Measurements from ENCODE around the gene CDK18. TPM values are rescaled to one million over a fixed set of nuclear protein-coding genes. Genes with fewer than 3 reads are reported as not detected.

CDK18 gene
- polyA plus RNA-seq, 1 donor from 2014 or later, result 0.95 TPM

DNA sequence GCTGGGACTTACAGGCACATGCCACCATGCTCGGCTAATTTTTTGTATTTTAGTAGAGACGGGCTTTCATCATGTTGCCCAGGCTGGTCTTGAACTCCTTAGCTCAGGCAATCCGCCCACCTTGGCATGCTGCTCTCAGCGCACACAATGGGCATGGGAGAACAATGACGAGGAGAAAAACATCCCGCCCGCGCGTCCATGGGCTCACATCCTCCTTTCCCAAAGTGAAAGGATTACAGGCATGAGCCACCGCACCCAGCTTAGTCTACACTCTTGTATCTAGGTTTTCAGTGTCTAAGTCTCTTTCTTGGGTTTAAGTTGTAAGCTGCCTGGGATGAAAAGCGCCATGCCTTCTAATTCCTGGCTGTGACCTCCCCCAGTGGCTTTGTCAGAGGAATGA is 37.9 kb downstream of the CDK18 start:
- H3K36me3 Mint-ChIP-seq, result peaks cover 2% of the 10 kb centered on the region
- no peak overlapping the region for H3K4me3 Mint-ChIP-seq
- peaks cover 39% of the 10 kb centered on the region for H3K27me3 Mint-ChIP-seq
- H3K27ac Mint-ChIP-seq, result no peak overlapping the region
- peaks cover 0 to 3% (median 0%) of the 10 kb centered on the region in 3 donors for H3K4me1 Mint-ChIP-seq
- no peaks in the 10 kb centered on the region for H3K9me3 Mint-ChIP-seq

DNA sequence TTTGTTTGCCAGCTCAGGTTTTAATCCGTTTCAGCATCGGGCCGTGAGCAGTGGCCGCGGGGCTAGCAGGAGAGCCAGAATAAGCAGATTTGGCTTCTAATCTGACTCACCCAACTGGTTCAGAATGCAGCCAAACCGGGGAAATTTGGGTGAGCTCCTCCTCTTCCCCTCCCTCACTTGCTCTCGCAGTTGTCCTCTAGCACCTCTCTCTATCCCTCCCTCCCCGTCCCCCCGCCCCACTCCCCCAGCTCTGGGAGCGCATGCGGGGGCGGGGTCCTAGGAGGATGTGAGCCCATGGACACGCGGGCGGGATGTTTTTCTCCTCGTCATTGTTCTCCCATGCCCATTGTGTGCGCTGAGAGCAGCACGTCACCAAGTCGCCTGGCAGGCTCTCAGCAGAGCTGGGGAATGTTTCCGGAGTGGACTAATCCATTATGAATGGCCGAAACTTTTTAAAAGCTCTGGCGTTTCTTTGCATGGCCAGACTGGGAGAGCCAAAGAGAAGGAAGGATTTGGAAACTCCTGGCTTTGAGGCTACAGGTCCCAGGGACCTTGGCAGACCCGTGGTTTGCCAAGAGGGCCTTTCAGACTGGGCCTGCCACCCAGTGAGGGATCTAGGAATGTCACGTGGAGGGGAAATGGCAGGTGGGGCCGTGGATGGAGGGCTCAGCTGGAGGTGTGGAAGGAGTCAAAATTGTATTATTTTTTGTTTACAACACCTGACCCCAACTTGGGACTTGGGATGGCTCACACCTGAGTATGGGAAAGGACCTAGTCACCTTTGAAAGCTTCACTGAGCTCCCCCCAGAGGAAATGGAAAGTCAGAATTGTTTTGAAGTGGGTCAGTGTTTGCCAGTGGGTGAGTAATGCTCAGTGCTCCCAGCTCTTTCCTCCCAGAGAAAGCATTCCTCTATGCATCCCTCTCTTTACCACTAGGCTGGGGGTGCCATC is 39.2 kb downstream of the CDK18 start:
- Mint-ChIP-seq H3K4me1 (peaks cover 0 to 3% (median 0%) of the 10 kb centered on the region in 3 donors), H3K27ac (no peak overlapping the region), H3K36me3 (peaks cover 2% of the 10 kb centered on the region), H3K4me3 (no peak overlapping the region), H3K27me3 (peaks cover 42% of the 10 kb centered on the region), H3K9me3 (no peaks in the 10 kb centered on the region)

DNA sequence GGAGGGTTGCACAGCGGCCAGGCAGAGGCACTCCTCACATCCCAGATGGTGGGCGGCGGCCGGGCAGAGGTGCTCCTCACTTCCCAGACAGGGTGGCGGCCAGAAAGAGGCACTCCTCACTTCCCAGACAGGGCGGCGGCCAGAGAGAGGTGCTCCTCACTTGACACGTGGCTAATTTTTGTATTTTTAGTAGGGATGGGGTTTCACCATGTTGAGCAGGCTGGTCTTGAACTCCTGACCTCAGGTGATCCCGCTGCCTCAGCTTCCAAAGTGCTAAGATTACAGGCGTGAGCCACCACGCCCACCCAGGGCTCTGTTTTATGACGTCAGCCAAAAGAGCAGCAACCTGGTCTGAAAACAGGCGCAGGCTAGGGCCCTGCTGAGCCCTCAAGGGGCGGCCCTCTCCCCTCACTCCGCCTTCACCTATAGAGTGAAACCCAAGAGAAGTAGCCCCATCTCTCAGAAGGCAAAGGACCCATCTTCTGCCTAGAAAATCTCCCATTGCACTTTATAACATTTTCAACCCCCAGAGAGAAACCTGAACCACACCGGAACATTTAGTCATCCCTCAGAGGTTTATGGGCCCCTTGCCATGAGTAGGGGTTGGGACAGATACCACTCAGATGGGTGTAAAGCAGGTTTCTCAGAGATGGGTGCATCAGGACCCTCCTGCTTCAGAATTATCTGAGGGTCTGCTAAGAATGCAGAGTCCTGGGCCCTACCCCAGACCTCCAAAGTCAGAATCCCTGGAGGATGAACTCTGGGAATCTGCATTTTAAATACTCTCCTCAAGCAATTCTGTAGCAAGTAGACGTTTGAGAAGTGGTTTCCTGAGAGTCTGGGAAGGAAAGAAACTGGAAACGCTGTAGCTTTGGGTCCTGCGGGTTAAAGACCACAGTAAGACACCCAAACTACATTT is 40.8 kb downstream of the CDK18 start:
- Mint-ChIP-seq H3K4me3 (no peak overlapping the region), H3K4me1 (peaks cover 0 to 5% (median 0%) of the 10 kb centered on the region in 3 donors), H3K27me3 (peaks cover 48% of the 10 kb centered on the region), H3K36me3 (peaks cover 2% of the 10 kb centered on the region), H3K27ac (no peak overlapping the region), H3K9me3 (no peaks in the 10 kb centered on the region)

DNA sequence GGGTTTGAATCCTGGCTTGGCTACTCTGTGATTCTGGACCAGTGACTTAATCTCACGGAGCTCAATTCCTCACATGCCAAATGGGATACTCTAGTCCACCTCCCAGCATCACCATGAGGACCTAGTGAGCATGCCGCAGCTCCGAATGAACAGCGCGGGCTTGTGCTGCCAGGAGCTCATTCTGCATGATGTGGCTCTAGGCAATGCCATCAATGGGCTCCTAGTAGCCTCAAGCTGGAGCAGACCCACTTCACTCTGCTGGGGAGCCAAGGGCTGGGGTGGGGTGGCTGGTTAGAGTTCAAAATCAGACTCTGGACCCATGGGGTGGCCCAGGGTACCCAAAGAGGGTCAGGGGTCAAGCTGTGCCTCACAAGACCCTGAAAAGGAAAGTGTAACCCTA is 41.5 kb downstream of the CDK18 start:
- Mint-ChIP-seq H3K27ac (no peak overlapping the region), H3K4me3 (no peak overlapping the region), H3K27me3 (peaks cover 48% of the 10 kb centered on the region), H3K36me3 (peaks cover 2% of the 10 kb centered on the region), H3K4me1 (peaks cover 0 to 5% (median 0%) of the 10 kb centered on the region in 3 donors), H3K9me3 (no peaks in the 10 kb centered on the region)

DNA sequence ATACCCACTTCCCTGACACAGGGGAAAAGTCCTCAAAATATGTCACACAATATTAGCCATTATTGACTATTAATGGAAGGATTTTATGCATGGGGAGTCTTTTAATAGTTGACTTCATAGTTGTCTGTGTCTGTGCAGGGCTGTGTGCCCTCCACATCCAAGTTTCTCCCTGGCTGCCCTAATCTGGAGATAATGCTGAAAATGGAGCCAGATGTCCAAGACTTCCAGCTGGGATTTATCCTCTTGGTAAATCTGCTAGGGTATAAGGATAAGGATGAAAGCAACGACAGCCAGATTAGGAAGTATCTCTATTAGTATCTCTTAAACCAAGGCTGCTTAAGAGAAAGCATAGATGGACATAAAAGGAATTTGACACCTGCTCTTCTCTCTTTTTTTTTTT is 42.1 kb downstream of the CDK18 start:
- no peak overlapping the region for H3K4me3 Mint-ChIP-seq
- peaks cover 1% of the 10 kb centered on the region for H3K36me3 Mint-ChIP-seq
- H3K9me3 Mint-ChIP-seq, result no peaks in the 10 kb centered on the region
- H3K27ac Mint-ChIP-seq, result no peak overlapping the region
- peaks cover 0 to 5% (median 0%) of the 10 kb centered on the region in 3 donors for H3K4me1 Mint-ChIP-seq
- peaks cover 45% of the 10 kb centered on the region for H3K27me3 Mint-ChIP-seq

DNA sequence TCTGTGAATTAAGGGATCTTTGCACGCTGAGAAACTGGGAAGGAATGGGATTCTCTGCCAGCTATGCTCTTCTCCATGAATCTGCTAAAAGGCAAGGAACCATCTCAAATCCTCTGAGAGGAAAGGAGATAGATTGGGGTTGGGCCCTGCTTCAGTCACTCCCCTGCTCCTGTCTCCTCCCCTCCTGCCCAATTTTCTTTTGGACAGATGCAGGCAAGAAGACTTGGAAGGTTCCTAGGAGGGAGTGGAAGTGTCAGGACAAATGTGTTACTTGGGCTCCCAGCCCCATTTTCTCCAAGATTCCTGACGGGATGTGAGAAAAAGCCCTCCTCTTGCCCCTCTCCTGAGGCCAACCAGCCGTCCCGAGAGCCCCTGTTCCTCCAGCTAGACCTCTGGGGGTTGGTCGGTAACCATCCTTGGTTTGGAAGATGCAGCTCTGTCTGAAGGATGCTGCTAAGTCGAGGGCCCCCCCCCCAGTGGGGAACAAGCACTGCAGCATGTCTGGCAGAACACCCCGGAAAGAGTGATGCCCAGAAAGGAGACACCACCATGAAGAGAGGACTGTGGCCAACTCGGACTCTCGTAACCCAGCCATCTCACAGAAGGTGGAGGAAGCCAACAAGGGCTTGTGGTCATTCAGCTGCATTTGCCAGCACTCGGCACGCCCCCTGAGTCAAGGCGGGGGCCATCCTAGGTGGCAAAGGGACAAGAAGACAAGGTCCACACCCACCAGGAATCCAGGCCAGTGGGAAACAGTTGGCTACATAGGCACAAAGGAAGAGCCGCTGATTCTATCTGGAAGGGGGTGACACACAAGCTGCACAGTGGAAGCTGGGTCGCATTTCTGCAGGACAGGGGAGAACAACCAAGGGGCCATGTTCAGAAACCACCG is 43.7 kb downstream of the CDK18 start:
- Mint-ChIP-seq H3K4me1 (peaks cover 0 to 2% (median 0%) of the 10 kb centered on the region in 3 donors), H3K36me3 (no peaks in the 10 kb centered on the region), H3K27me3 (peaks cover 32% of the 10 kb centered on the region), H3K9me3 (no peaks in the 10 kb centered on the region), H3K4me3 (no peak overlapping the region), H3K27ac (peak overlapping the region in 1 of 3 donors; percentile 46)

DNA sequence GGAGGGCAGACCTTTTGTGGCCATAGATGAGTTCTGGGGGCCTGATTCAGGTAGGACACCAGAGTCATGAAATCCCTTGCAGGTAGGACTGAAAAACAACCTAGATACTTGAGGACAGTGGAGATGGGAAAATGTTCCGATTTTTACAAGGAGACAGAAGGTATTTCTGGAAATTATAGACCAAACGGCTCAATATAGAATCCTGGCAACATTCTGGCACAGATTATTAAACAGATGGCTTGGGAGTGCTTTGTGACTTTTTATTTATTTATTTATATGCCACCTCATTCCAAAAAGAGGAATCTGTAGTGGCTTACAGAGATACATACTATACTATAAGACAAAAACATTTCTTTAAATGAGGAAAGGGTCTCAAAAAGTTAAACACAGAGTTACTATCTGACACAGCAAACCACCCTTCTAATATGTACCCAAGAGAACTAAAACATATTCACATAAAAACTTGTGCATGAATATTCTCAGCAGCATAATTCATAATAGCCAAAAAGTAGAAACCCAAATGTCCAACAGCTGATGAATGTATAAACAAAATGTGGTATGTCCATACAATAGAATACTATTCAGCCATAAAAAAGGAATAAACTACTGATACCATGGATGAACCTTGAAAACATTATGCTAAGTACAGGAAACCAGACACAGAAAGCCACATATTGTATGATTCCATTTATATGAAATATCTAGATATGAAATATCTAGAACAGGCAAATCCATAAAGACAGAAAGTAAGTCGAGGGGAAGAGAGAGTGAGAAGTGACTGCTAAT is 49.8 kb downstream of the CDK18 start:
- peaks cover 8 to 14% (median 11%) of the 10 kb centered on the region in 3 donors for H3K9me3 Mint-ChIP-seq
- H3K27me3 Mint-ChIP-seq, result peaks cover 23% of the 10 kb centered on the region
- H3K27ac Mint-ChIP-seq, result no peak overlapping the region
- peaks cover 5% of the 10 kb centered on the region for H3K36me3 Mint-ChIP-seq
- H3K4me3 Mint-ChIP-seq, result no peak overlapping the region
- peaks cover 0 to 2% (median 0%) of the 10 kb centered on the region in 3 donors for H3K4me1 Mint-ChIP-seq

DNA sequence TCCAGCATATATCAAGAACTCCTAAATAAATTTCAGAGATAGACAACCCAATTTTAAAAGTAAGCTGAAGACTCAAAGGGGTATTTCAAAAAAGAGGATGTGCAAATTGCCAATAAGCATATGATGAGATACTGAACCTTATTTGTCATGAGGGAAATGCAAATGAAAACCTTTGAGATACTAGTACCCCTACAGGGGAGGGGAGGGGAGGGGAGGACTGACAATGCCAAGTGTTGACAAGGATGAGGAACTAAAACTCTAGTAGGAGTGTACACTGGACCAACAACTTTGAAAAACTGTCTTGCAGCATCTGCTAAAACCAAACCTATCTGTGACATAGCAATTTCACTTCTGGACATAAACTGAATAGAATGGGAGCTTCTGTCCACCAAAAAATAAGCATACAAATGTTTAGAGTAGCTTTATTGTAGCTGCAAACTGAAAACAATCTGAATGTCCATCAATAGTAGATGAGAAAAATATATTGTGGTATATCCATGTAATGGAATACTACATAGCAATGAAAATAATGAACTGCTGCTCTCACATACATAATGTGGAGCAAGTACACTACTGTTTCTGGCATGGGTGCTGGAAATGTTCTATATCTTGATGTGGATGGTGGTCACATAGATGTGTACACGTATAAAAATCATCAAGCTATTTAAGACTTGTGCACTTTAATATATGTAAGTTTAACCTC is 57.2 kb downstream of the CDK18 start:
- Mint-ChIP-seq H3K27me3 (peaks cover 10% of the 10 kb centered on the region), H3K4me3 (no peak overlapping the region), H3K36me3 (no peaks in the 10 kb centered on the region), H3K27ac (no peak overlapping the region), H3K9me3 (peaks cover 4 to 19% (median 11%) of the 10 kb centered on the region in 3 donors), H3K4me1 (peaks cover 3 to 6% (median 5%) of the 10 kb centered on the region in 3 donors)

DNA sequence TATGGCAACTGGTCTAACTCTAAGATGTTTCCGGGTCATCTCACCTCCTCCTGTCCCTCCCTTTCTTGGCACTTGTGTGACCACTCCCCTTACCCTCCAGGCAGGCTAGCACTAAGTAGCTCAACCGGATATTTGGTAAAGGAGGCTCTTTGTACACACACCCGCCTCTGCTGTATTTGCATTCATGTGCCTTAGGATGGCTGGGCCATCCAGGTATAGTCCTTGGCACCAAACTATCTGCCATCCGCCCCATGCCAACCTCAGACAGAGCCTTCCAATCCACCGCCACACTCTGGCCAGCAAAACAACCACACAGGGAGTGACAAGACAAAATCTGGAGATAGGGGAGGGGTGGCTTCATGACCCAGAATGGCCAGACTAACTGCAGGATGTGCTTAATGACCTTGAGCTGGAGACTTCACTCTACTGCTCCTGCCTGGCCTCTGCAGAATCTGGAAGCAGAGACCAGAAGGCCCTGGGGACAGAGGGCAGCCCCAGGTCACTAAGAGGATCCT is 59.5 kb downstream of the CDK18 start:
- Mint-ChIP-seq H3K27ac (no peak overlapping the region), H3K4me1 (peaks cover 3 to 9% (median 5%) of the 10 kb centered on the region in 3 donors), H3K36me3 (no peaks in the 10 kb centered on the region)

DNA sequence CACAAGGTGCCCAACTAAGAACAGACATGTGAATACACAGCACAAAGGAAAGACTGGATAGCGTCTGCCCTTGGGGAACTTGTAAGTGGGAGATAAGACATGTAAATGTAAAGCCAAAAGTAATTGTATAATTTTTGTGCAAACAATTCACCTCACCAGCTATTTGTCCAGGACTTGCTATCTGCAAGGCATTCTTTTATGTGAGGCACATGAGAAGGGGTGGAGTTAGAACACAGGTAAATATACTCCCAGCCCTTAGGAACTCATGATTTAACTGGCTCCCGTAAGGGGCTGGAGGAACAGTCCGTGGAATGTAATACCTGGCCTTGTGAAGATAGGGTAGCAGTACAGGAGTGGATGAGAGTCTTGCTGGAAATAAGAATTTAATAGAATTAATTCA is 61.3 kb downstream of the CDK18 start:
- Mint-ChIP-seq H3K4me1 (peaks cover 0 to 9% (median 0%) of the 10 kb centered on the region in 3 donors), H3K27ac (no peak overlapping the region), H3K4me3 (no peak overlapping the region), H3K27me3 (peaks cover 25% of the 10 kb centered on the region), H3K36me3 (no peaks in the 10 kb centered on the region), H3K9me3 (peaks cover 4 to 14% (median 9%) of the 10 kb centered on the region in 3 donors)

More for the DNA sequence above, 59.5 kb downstream of the CDK18 start:
- Mint-ChIP-seq H3K9me3 (peaks cover 4 to 19% (median 9%) of the 10 kb centered on the region in 3 donors), H3K27me3 (peaks cover 20% of the 10 kb centered on the region), H3K4me3 (peak overlapping the region in 1 of 4 donors; percentile 7)

DNA sequence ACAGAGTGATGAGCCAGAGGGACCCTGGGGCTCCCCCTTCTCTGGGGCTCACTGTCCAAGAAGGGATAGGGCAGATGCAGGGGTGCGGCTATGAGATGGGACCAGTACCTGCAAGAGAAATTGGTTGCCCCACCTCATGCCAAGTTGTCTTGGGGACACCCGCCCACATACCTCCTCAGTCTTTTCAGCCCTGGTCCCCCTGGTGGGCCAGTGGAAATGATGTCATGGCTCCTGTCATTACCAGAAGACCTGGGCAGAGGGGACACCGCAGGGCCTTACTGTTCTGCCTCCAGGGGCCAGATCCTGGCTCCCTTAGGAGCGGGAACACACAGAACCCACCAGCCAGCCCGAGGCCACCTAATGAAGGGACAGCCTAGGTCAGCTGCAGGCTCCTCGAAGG is 63.2 kb downstream of the CDK18 start:
- no peak overlapping the region for H3K27ac Mint-ChIP-seq
- H3K4me3 Mint-ChIP-seq, result peak overlapping the region in 3 of 4 donors; percentile 21 to 71 (median 70)
- no peaks in the 10 kb centered on the region for H3K36me3 Mint-ChIP-seq
- peaks cover 29% of the 10 kb centered on the region for H3K27me3 Mint-ChIP-seq
- H3K4me1 Mint-ChIP-seq, result peaks cover 0 to 3% (median 0%) of the 10 kb centered on the region in 3 donors
- peaks cover 0 to 2% (median 0%) of the 10 kb centered on the region in 3 donors for H3K9me3 Mint-ChIP-seq

DNA sequence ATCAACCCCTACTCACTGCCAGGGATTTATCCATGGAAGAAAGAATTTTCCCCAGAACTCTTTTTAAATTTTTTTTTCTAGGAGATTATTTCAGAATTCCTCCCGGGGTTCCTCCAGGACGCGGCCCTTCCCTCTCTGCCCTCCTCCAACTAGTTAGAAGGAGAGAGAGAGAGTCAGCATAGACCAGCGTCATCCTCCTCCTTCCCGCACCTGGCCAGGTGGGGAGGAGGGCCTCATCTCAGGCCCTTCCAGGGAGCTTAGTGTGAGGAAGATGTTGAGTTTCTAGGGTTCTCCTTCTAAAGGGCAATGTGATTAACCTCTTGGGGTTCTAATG is 63.6 kb downstream of the CDK18 start:
- Mint-ChIP-seq H3K4me3 (peak overlapping the region; percentile 70 to 87 (median 72)), H3K9me3 (no peaks in the 10 kb centered on the region), H3K27me3 (peaks cover 29% of the 10 kb centered on the region), H3K27ac (no peak overlapping the region), H3K36me3 (no peaks in the 10 kb centered on the region), H3K4me1 (peaks cover 0 to 3% (median 0%) of the 10 kb centered on the region in 3 donors)
